Endothelial cell of umbilical vein (primary cell): ENCODE results near the gene TMEM217. TPM values are rescaled to one million over a fixed set of nuclear protein-coding genes. Genes with fewer than 3 reads are reported as not detected.
"Not testable (repeated sequence)": the region's sequence is repeated elsewhere in the genome, so short reads cannot be mapped to it uniquely, and the experiment has no call there.

Experiments
- BruUV-seq: library from RNA; stranded (reverse); fragments of 400-500 nt; replicated peaks from 2 replicates; lab custom pipeline; 2021; lab: Mats Ljungman, UMichigan
- CTCF ChIA-PET: fragments of 300-600, 350-600 bp; sonication (Branson Sonifier 250); formaldehyde crosslinking; loops from one replicate; lab custom pipeline; 2021; ENCODE audit warnings: antibody characterized with exemption, inconsistent platforms; lab: Charles Lee
- POLR2A ChIA-PET: fragments of 300-600, 350-600 bp; sonication (Branson Sonifier 250); formaldehyde crosslinking; loops from one replicate; lab custom pipeline; 2021; ENCODE audit warnings: antibody characterized with exemption, inconsistent platforms; lab: Charles Lee
- DNase-seq: peaks from one replicate; pipeline ENCODE4 v3.0.0-alpha.2; 2011; ENCODE audit warnings: low read depth, low spot score
- FAIRE-seq: peaks from 2 replicates; lab custom pipeline; 2011; peaks lifted over from hg19 to GRCh38; lab: Jason Lieb, UNC
- H2AFZ ChIP-seq: 2 replicates; pipeline ENCODE4 v1.6.0; 2012; ENCODE audit warnings: low read depth, low read length, control low read depth, inconsistent platforms
- H3K27ac ChIP-seq: 2 replicates; pipeline ENCODE4 v1.5.1; 2011; ENCODE audit warnings: low read depth, mild to moderate bottlenecking, control low read depth, low read length, moderate library complexity; ENCODE audit not compliant: insufficient read depth
- H3K27me3 ChIP-seq, 2 experiments: 2 replicates each; pipeline versions ENCODE4 v1.6.0 to v1.6.1; 2011; ENCODE audit warnings: low read length in 2 of 2, mixed read lengths in 1 of 2; ENCODE audit not compliant: control insufficient read depth in 2 of 2, insufficient read depth in 2 of 2
- H3K36me3 ChIP-seq, 2 experiments: 2 replicates in 1 of 2; 3 replicates in 1 of 2; pipeline ENCODE4 v1.5.1; 2011; ENCODE audit warnings: low read length in 2 of 2, mild to moderate bottlenecking in 1 of 2, moderate library complexity in 1 of 2; ENCODE audit not compliant: control insufficient read depth in 2 of 2, insufficient read depth in 2 of 2; ENCODE audit errors: extremely low read depth in 1 of 2
- H3K4me1 ChIP-seq: 3 replicates; pipeline ENCODE4 v1.5.1; 2011; ENCODE audit warnings: mild to moderate bottlenecking, low read length; ENCODE audit not compliant: control insufficient read depth, insufficient read depth; ENCODE audit errors: extremely low read depth
- H3K4me2 ChIP-seq: 2 replicates; pipeline ENCODE4 v1.6.1; 2011; ENCODE audit warnings: low read length, control low read depth, mixed read lengths; ENCODE audit not compliant: insufficient read depth
- H3K4me3 ChIP-seq, 3 experiments: fragments of 200-600 bp in 1 of 3; sonication (generic), shearing (Covaris generic) in 1 of 3; replicated peaks in 1 of 3; 2 replicates each; pipeline ENCODE4 v1.5.1; 2011 to 2016; ENCODE audit warnings: control low read depth in 3 of 3, low read length in 3 of 3, mild to moderate bottlenecking in 2 of 3, inconsistent platforms in 1 of 3, low read depth in 1 of 3, moderate library complexity in 1 of 3; ENCODE audit not compliant: insufficient read depth in 1 of 3
- H3K79me2 ChIP-seq: 2 replicates; pipeline ENCODE4 v1.6.0; 2012; ENCODE audit warnings: low read length, inconsistent platforms; ENCODE audit not compliant: control insufficient read depth, insufficient read depth
- H3K9ac ChIP-seq: replicated peaks from 2 replicates; pipeline ENCODE3; 2011; ENCODE audit warnings: low read length, control low read depth; ENCODE audit not compliant: insufficient read depth; ENCODE audit errors: extremely low read depth
- H3K9me1 ChIP-seq: replicated peaks from 3 replicates; pipeline ENCODE4 v1.6.0; 2011; ENCODE audit warnings: mild to moderate bottlenecking, low read length; ENCODE audit not compliant: control insufficient read depth, insufficient read depth; ENCODE audit errors: extremely low read depth
- H3K9me3 ChIP-seq: replicated peaks from 2 replicates; pipeline ENCODE4 v1.5.1; 2012; ENCODE audit warnings: low read length, inconsistent platforms; ENCODE audit not compliant: control insufficient read depth, insufficient read depth
- H4K20me1 ChIP-seq: replicated peaks from 2 replicates; pipeline ENCODE3; 2011; ENCODE audit warnings: mild to moderate bottlenecking, low read length; ENCODE audit not compliant: control insufficient read depth, insufficient read depth; ENCODE audit errors: extremely low read depth
- EZH2 ChIP-seq: IDR thresholded peaks from 2 replicates; pipeline ENCODE4 v1.6.1; 2012; ENCODE audit warnings: borderline replicate concordance, low read depth, mild to moderate bottlenecking, moderate library complexity, low read length, inconsistent platforms; ENCODE audit not compliant: severe bottlenecking
- FOS ChIP-seq: IDR thresholded peaks from 2 replicates; pipeline ENCODE4 v1.6.1; 2011; ENCODE audit warnings: mild to moderate bottlenecking, low read length, moderate library complexity, borderline replicate concordance; ENCODE audit not compliant: insufficient read depth
- GATA2 ChIP-seq: IDR thresholded peaks from 2 replicates; pipeline ENCODE4 v1.7.0; 2011; ENCODE audit warnings: low read depth, mild to moderate bottlenecking, moderate library complexity, mixed read lengths, low read length; ENCODE audit not compliant: insufficient read length, insufficient read depth
- JUN ChIP-seq: IDR thresholded peaks from 2 replicates; pipeline ENCODE4 v1.6.1; 2011; ENCODE audit warnings: borderline replicate concordance, low read depth; ENCODE audit not compliant: insufficient read length, insufficient read depth
- MYC ChIP-seq: IDR thresholded peaks from one replicate; pipeline ENCODE4 v1.6.1; 2011; ENCODE audit warnings: mild to moderate bottlenecking, low read depth, low read length
- POLR2A ChIP-seq: IDR thresholded peaks from 2 replicates; pipeline ENCODE4 v1.6.1; 2012; ENCODE audit warnings: low read depth, mild to moderate bottlenecking, control low read depth, low read length
- POLR2AphosphoS5 ChIP-seq: IDR thresholded peaks from 2 replicates; pipeline ENCODE4 v1.6.1; 2012; ENCODE audit warnings: low read depth, mild to moderate bottlenecking, control low read depth, low read length, moderate library complexity; ENCODE audit not compliant: insufficient read depth
- dilution Hi-C: fragments of 300-500 bp; cut with MboI; formaldehyde crosslinking; loops from one replicate; pipeline ENCODE4 v1.15.0; 2019; ENCODE audit warnings: low sequenced_read_pairs; ENCODE audit not compliant: extremely low pct_ligation_motif_present
- intact Hi-C: fragments of 100-400 bp; cut with micrococcal nuclease; formaldehyde crosslinking; loops from one replicate; pipeline ENCODE4 v1.10.0; 2022
- polyA plus RNA-seq, 4 experiments: library from polyadenylated mRNA; depleted of rRNA in 3 of 4; stranded (reverse) in 3 of 4; unstranded in 1 of 4; fragments of >200 nt; gene quantifications; 2 replicates each; pipeline versions ENCODE4 v1.2.1 to v1.2.3, GENCODE V29; 2011 to 2012; ENCODE audit warnings: missing spikeins in 1 of 4
- total RNA-seq: library from RNA; stranded (reverse); gene quantifications from 2 replicates; pipeline ENCODE4 v1.2.3, GENCODE V29; 2021
- TF ChIP-seq, protein P1 (sequence below): IDR thresholded peaks from 2 replicates; pipeline ENCODE4 v1.6.1; 2011; ENCODE audit not compliant: insufficient read depth, insufficient read length
- TF ChIP-seq, protein P2 (sequence below), 2 donors: IDR thresholded peaks; 1 replicate in 1 of 2; 2 replicates in 1 of 2; pipeline ENCODE4 v1.5.1; 2011; ENCODE audit warnings: low read length in 2 of 2, mild to moderate bottlenecking in 2 of 2, moderate library complexity in 2 of 2, control low read depth in 1 of 2, inconsistent platforms in 1 of 2, low read depth in 1 of 2; ENCODE audit not compliant: insufficient read depth in 1 of 2; ENCODE audit errors: extremely low read depth in 1 of 2

The TMEM217 gene
- total and polyA plus RNA-seq, 2 donors (not counting 3 experiments of a cell fraction or from before 2014, with no cell fraction given) = 6.8 to 15.8 TPM

DNA sequence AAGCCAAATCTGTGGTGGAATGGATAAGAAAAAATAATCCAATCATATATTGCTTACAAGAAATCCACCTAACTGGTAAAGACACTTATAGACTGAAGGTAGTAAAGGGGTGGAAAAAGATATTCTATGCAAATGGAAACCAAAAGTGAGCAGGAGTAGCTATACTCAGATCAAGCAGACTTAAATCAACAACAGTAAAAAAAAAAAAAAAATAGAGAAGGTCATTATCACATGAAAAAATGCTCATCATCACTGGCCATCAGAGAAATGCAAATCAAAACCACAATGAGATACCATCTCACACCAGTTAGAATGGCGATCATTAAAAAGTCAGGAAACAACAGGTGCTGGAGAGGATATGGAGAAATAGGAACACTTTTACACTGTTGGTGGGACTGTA is 63.1 kb downstream of the TMEM217 start:
- H3K4me1 ChIP-seq, H4K20me1 ChIP-seq, H3K36me3 ChIP-seq, intact Hi-C loops, DNase-seq, H3K4me2 ChIP-seq, H2AFZ ChIP-seq, H3K4me3 ChIP-seq, H3K9me3 ChIP-seq, FAIRE-seq, H3K27ac ChIP-seq, dilution Hi-C loops, H3K9ac ChIP-seq, H3K79me2 ChIP-seq, BruUV-seq, H3K9me1 ChIP-seq: not testable (repeated sequence)
- CTCF ChIA-PET = interaction anchor here (1.1 to 2.3 kb wide), 4 partner anchors 16 to 177 kb away, joined by 3 to 11 read pairs (median 6); no protein-coding TSS in a partner anchor
- peaks cover 2 to 11% of the 10 kb centered on the region in 2 experiments for H3K27me3 ChIP-seq
- POLR2A ChIA-PET = interaction anchor here (0.6 kb wide), 1 partner anchor 93 kb away, joined by 6 read pairs; no protein-coding TSS in a partner anchor

DNA sequence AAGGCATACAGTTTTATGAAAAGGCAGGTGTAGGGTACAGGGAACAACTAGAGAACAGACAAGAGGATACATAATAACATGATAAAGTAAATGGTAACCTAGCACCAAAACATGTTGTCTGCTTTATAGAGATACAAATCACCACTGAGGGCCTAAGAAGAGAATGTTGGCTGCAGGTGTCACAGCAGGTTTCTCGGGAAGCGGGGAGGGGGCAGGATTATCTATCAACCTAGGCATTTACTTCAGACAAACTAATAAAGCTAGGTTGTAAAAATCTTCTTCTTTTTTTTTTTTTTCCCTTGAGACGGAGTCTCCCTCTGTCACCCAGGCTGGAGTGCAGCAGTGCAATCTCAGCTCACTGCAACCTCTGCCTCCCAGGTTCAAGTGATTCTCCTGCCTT is 65.3 kb downstream of the TMEM217 start:
- no peaks in the 10 kb centered on the region for H3K79me2 ChIP-seq
- H4K20me1 ChIP-seq = no peaks in the 10 kb centered on the region
- H3K9me3 ChIP-seq = no peaks in the 10 kb centered on the region
- ChIA-PET CTCF (interaction anchor here (2.3 kb wide), 1 partner anchor 18 kb away, joined by 11 read pairs; no protein-coding TSS in a partner anchor), POLR2A (no interaction called here)
- BruUV-seq = no TSS peak
- no peak overlapping the region for H3K4me3 ChIP-seq
- dilution Hi-C loops (no loop called here), intact Hi-C loops (no loop called here)
- H3K36me3 ChIP-seq = no peaks in the 10 kb centered on the region
- no peak overlapping the region for H2AFZ ChIP-seq
- TF ChIP-seq JUN (no peak), POLR2A (no peak), FOS (no peak), EZH2 (no peak), MYC (no peak), GATA2 (no peak), POLR2AphosphoS5 (no peak)
- TF ChIP-seq, protein P1, sequence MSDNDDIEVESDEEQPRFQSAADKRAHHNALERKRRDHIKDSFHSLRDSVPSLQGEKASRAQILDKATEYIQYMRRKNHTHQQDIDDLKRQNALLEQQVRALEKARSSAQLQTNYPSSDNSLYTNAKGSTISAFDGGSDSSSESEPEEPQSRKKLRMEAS = no peak
- TF ChIP-seq, protein P2, sequence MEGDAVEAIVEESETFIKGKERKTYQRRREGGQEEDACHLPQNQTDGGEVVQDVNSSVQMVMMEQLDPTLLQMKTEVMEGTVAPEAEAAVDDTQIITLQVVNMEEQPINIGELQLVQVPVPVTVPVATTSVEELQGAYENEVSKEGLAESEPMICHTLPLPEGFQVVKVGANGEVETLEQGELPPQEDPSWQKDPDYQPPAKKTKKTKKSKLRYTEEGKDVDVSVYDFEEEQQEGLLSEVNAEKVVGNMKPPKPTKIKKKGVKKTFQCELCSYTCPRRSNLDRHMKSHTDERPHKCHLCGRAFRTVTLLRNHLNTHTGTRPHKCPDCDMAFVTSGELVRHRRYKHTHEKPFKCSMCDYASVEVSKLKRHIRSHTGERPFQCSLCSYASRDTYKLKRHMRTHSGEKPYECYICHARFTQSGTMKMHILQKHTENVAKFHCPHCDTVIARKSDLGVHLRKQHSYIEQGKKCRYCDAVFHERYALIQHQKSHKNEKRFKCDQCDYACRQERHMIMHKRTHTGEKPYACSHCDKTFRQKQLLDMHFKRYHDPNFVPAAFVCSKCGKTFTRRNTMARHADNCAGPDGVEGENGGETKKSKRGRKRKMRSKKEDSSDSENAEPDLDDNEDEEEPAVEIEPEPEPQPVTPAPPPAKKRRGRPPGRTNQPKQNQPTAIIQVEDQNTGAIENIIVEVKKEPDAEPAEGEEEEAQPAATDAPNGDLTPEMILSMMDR (IDR thresholded peaks at IDR 0.05; ENCODE audit: extremely low read depth in 1 of 2, insufficient read depth in 1 of 2, low read depth in 1 of 2, low read length in 2 of 2) = no peak
- peaks cover 0 to 4% of the 10 kb centered on the region in 2 experiments for H3K27me3 ChIP-seq
- FAIRE-seq = no peak
- DNase-seq = no peak
- H3K4me2 ChIP-seq = no peak overlapping the region
- H3K27ac ChIP-seq = no peak overlapping the region
- H3K9ac ChIP-seq = no peak overlapping the region
- no peaks in the 10 kb centered on the region for H3K4me1 ChIP-seq
- H3K9me1 ChIP-seq = no peaks in the 10 kb centered on the region
